ENCODE results near the gene CPO. TPM values are rescaled to one million over a fixed set of nuclear protein-coding genes. Genes with fewer than 3 reads are reported as not detected.

CPO gene
- total and polyA plus RNA-seq, 9 of the 15 experiments (the other 6 are each of a cell fraction or from before 2014, with no cell fraction given), result not detected

GRCh38 chr2:207008105-207008990 is 69.0 kb downstream of the CPO start (continued):
- TF ChIP-seq PHF8 (IDR thresholded peaks at IDR 0.05; ENCODE audit: borderline replicate concordance, low read length) (no peak), HNRNPLL (IDR thresholded peaks at IDR 0.05; ENCODE audit: low read depth, low read length, poor library complexity, severe bottlenecking) (no peak)

DNA sequence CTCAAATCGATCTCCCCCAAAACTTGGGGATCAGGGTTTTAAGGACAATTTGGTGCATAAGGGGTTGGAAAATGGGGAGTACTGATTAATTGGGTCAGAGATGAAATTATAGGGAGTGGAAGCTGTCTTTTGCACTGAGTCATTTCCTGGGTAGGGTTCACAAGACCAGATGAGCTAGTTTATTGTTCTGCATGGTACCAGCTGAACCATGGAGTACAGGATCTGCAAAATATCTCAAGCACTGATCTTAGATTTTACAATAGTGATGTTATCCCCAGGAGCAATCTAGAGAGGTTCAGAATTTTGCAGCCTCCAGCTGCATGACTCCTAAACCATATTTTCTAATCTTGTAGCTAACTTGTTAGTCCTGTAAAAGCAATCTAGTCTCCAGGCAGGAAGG is 73.1 kb downstream of the CPO start:
- no peak overlapping the region for H3K4me3 ChIP-seq
- H3K79me2 ChIP-seq (ENCODE audit: control insufficient read depth, insufficient read depth, low read length), result no peaks in the 10 kb centered on the region
- no peaks in the 10 kb centered on the region for H3K9me1 ChIP-seq (ENCODE audit: control insufficient read depth, insufficient read depth, low read length)
- BruUV-seq (replicated peaks), result no TSS peak
- H3K9ac ChIP-seq (ENCODE audit: insufficient read depth in 1 of 2, low read depth in 2 of 2, low read length in 2 of 2), result no peak overlapping the region
- no peaks in the 10 kb centered on the region for H4K20me1 ChIP-seq (replicated peaks; ENCODE audit: control insufficient read depth, insufficient read depth, low read length)
- CTCF ChIA-PET (ENCODE audit: low intra/inter-chr PET ratio), result no interaction called here
- no peaks in the 10 kb centered on the region for H3K27me3 ChIP-seq (ENCODE audit: control insufficient read depth in 2 of 2, insufficient read depth in 2 of 2, low read length in 2 of 2)
- H3K27ac ChIP-seq (ENCODE audit: extremely low read depth, low read depth, low read length), result no peak overlapping the region
- ATAC-seq, result no peak
- no peak overlapping the region for H2AFZ ChIP-seq (ENCODE audit: low read depth, low read length)
- H3K4me1 ChIP-seq (replicated peaks in 1 of 2; ENCODE audit: control insufficient read depth in 2 of 2, insufficient read depth in 2 of 2, low read length in 2 of 2), result no peaks in the 10 kb centered on the region
- H3K36me3 ChIP-seq (ENCODE audit: control insufficient read depth, insufficient read depth, low read length), result no peaks in the 10 kb centered on the region
- DNase-seq (ENCODE audit: extremely low read depth in 1 of 4, low spot score in 3 of 4), result no peak
- POLR2A ChIA-PET, result no interaction called here
- in situ Hi-C loops (cut with MboI), result no loop called here
- FAIRE-seq, result no peak
- intact Hi-C loops (cut with micrococcal nuclease), result no loop called here
- WGBS (ENCODE audit: insufficient coverage, low coverage, missing lambda C conversion rate), result 0% methylated on average over 1 of the region's 1 CpG
- H3K9me3 ChIP-seq (replicated peaks; ENCODE audit: control insufficient read depth, insufficient read depth, low read depth, low read length), result no peaks in the 10 kb centered on the region
- H3K4me2 ChIP-seq (ENCODE audit: insufficient read depth, low read length), result no peak overlapping the region
- TF ChIP-seq ELK1 (CRISPR knock-in tag; IDR thresholded peaks at IDR 0.05) (no peak), ZC3H4 (CRISPR knock-in tag; IDR thresholded peaks at IDR 0.05; ENCODE audit: borderline replicate concordance) (no peak), TBP (optimal IDR thresholded peaks at IDR 0.05; ENCODE audit: low read depth, low read length) (no peak), NR0B1 (IDR thresholded peaks at IDR 0.05; ENCODE audit: partially characterized antibody) (no peak), ZNF445 (CRISPR knock-in tag; IDR thresholded peaks at IDR 0.05; ENCODE audit: low read depth) (no peak), WHSC1 (IDR thresholded peaks at IDR 0.05; ENCODE audit: low read length) (no peak), ZNF175 (CRISPR knock-in tag; IDR thresholded peaks at IDR 0.05; ENCODE audit: low read depth) (no peak), CBX2 (IDR thresholded peaks at IDR 0.05; ENCODE audit: insufficient read depth, low read length, poor library complexity, severe bottlenecking) (no peak), HMGN3 (IDR thresholded peaks at IDR 0.05; ENCODE audit: borderline replicate concordance, extremely low read depth, insufficient read length, low read depth, low read length) (no peak)
- TF ChIP-seq, protein P1, sequence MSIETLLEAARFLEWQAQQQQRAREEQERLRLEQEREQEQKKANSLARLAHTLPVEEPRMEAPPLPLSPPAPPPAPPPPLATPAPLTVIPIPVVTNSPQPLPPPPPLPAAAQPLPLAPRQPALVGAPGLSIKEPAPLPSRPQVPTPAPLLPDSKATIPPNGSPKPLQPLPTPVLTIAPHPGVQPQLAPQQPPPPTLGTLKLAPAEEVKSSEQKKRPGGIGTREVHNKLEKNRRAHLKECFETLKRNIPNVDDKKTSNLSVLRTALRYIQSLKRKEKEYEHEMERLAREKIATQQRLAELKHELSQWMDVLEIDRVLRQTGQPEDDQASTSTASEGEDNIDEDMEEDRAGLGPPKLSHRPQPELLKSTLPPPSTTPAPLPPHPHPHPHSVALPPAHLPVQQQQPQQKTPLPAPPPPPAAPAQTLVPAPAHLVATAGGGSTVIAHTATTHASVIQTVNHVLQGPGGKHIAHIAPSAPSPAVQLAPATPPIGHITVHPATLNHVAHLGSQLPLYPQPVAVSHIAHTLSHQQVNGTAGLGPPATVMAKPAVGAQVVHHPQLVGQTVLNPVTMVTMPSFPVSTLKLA (conservative IDR thresholded peaks at IDR 0.05), result no peak
